K562 (cell line): ENCODE measurements around the gene KLHL8. TPM values are rescaled to one million over a fixed set of nuclear protein-coding genes. Genes with fewer than 3 reads are reported as not detected.

Source experiments
- ATF7 ChIP-seq: fragments of 450-650 bp; IDR thresholded peaks from 2 replicates; pipeline ENCODE4 v1.7.1; 2014; ENCODE audit warnings: mild to moderate bottlenecking, moderate library complexity
- BHLHE40 ChIP-seq: IDR thresholded peaks from 2 replicates; pipeline ENCODE4 v1.6.1; 2011; ENCODE audit warnings: low read length, improper control_type of control experiment
- FOS ChIP-seq: IDR thresholded peaks from 3 replicates; pipeline ENCODE4 v1.6.1; 2011; ENCODE audit not compliant: insufficient read length; ENCODE audit errors: extremely low read depth
- GABPA ChIP-seq: fragments of 200-800 bp; sonication (Bioruptor generic); conservative IDR thresholded peaks from 2 replicates; pipeline ENCODE4 v1.6.1; 2016; ENCODE audit warnings: low read depth, missing genetic modification characterization, missing compliant biosample characterization
- MTA1 ChIP-seq: fragments of 450-650 bp; IDR thresholded peaks from 2 replicates; pipeline ENCODE4 v1.6.1; 2017; ENCODE audit warnings: borderline replicate concordance
- NELFE ChIP-seq: IDR thresholded peaks from 2 replicates; pipeline ENCODE4 v1.6.1; 2011; ENCODE audit warnings: mild to moderate bottlenecking; ENCODE audit not compliant: insufficient read depth, insufficient read length
- NR2C1 ChIP-seq, 2 experiments: fragments of 450-650 bp; IDR thresholded peaks; 2 replicates each; pipeline ENCODE4 v1.6.1; 2017; ENCODE audit warnings: mild to moderate bottlenecking in 2 of 2, antibody characterized with exemption in 1 of 2, inconsistent platforms in 1 of 2, missing compliant biosample characterization in 1 of 2, missing genetic modification characterization in 1 of 2
- RBM15 ChIP-seq: fragments of 200-400 bp; formaldehyde crosslinking; IDR thresholded peaks from 2 replicates; pipeline ENCODE4 v1.6.1; 2018; ENCODE audit warnings: mild to moderate bottlenecking, low read length, moderate library complexity; ENCODE audit not compliant: insufficient read depth
- RNF219 ChIP-seq: fragments of 250-450 bp; sonication (Bioruptor Pico); IDR thresholded peaks from 2 replicates; pipeline ENCODE4 v1.5.0; 2022; ENCODE audit warnings: mild to moderate bottlenecking
- SMARCB1 ChIP-seq: IDR thresholded peaks from 2 replicates; pipeline ENCODE4 v1.6.1; 2011; ENCODE audit warnings: improper control_type of control experiment, low read depth; ENCODE audit not compliant: insufficient read length
- TCF15 ChIP-seq: fragments of 250-450 bp; sonication (Bioruptor Pico); IDR thresholded peaks from 2 replicates; pipeline ENCODE4 v1.8.0; 2022; ENCODE audit warnings: moderate library complexity, mild to moderate bottlenecking, inconsistent platforms
- TEAD4 ChIP-seq, 2 experiments: sonication (generic) in 1 of 2; formaldehyde crosslinking in 1 of 2; IDR thresholded peaks; 2 replicates each; pipeline versions ENCODE4 v1.6.1 to v1.8.0; 2012 to 2022; ENCODE audit warnings: borderline replicate concordance in 1 of 2, inconsistent platforms in 1 of 2, low read length in 1 of 2, mild to moderate bottlenecking in 1 of 2, missing genetic modification reagents in 1 of 2
- THRA ChIP-seq: fragments of 450-650 bp; IDR thresholded peaks from 2 replicates; pipeline ENCODE4 v1.6.1; 2017; ENCODE audit warnings: mild to moderate bottlenecking, moderate library complexity
- YY1 ChIP-seq, 3 experiments: IDR thresholded peaks; 2 replicates each; pipeline ENCODE4 v1.6.1; 2011; ENCODE audit warnings: low read length in 2 of 3, mild to moderate bottlenecking in 2 of 3, moderate library complexity in 2 of 3, borderline replicate concordance in 1 of 3, control low read depth in 1 of 3, low read depth in 1 of 3; ENCODE audit not compliant: insufficient read depth in 3 of 3, insufficient replicate concordance in 2 of 3, control insufficient read depth in 1 of 3, insufficient read length in 1 of 3; ENCODE audit errors: extremely low read depth in 1 of 3
- ZBTB17 ChIP-seq: fragments of 450-650 bp; formaldehyde crosslinking; IDR thresholded peaks from 2 replicates; pipeline ENCODE4 v1.4.0; 2020; ENCODE audit warnings: mild to moderate bottlenecking
- ZNF347 ChIP-seq: fragments of 450-650 bp; formaldehyde crosslinking; IDR thresholded peaks from 2 replicates; pipeline ENCODE4 v1.4.0; 2020; ENCODE audit warnings: low read depth, mild to moderate bottlenecking, moderate library complexity
- ZNF609 ChIP-seq: sonication (generic); formaldehyde crosslinking; IDR thresholded peaks from 2 replicates; pipeline ENCODE4 v1.8.1; 2023; ENCODE audit warnings: missing genetic modification reagents, mild to moderate bottlenecking, borderline replicate concordance
- polyA plus RNA-seq, 8 experiments: library from polyadenylated mRNA; depleted of rRNA in 4 of 8; stranded (reverse) in 5 of 8; unstranded in 3 of 8; fragments of >200 nt; fragmentation: Nextera tagmentation in 2 of 8; fragmentation: Illumina TruSeq in 1 of 8; extraction: Ambion mirVana in 2 of 8; extraction: Trizol in 1 of 8; gene quantifications; 2 replicates each; pipeline versions ENCODE4 v1.2.1 to v1.2.3, GENCODE V29; 2011 to 2014; ENCODE audit warnings: inconsistent platforms in 1 of 8, missing spikeins in 1 of 8
- total RNA-seq, 7 experiments: library from RNA; depleted of rRNA in 6 of 7; stranded (reverse); fragments of >200 nt in 6 of 7; fragmentation: Illumina TruSeq in 2 of 7; extraction: Trizol in 2 of 7; gene quantifications; 2 replicates each; pipeline versions ENCODE4 v1.2.1 to v1.2.3, GENCODE V29; 2011 to 2021; ENCODE audit warnings: low replicate concordance in 1 of 7

KLHL8 gene
- total and polyA plus RNA-seq, 9 of the 15 experiments (the other 6 are each of a cell fraction or from before 2014, with no cell fraction given), result 8.7 to 25.3 (median 15.7) TPM

DNA sequence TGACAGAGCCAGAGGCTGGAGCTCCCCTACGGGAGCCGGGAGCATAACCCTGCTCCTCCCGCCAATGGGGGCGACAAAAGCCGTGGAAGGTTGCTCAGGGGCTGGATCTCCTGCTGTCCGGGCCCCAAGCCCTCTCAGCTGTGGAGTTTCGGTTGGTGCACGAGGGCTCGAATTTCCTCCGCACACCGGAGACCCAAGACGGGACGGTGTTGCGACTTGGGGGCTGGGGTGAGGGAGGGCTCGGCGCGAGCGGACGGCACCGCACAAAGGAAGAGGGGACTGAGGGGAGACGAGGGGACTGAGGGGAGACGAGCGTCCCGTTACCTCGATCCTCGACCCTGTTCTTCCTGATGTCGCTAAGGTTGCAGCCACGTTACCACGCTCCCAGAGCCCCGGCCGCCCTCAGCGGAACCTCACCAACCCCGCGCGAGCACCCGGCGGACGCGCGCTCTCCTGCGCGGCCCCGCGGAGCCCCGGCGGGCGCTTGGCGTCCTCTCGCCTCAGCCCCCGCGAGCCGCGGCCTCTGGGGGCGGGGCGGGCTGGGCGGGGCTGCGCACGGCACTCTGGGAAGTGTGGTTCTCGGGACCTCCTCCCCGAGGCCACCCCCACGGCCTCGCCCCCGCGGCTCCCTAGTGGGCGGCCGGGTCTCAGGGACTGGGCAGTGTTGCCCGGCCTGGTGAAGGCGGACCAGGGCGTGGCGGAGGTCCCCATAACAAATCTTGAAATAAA is at the start of gene KLHL8 (continued):
- TF ChIP-seq RBM15, result no peak
- TF ChIP-seq TEAD4 (IDR thresholded peaks at IDR 0.05; ENCODE audit: low read length), result no peak; the same call in 1 of the 2 replicates
- TF ChIP-seq TEAD4 (CRISPR knock-in tag; IDR thresholded peaks at IDR 0.05; ENCODE audit: borderline replicate concordance), result no peak
- 0 out of 2 replicates have a peak, but pooled peaks have one; percentile 36 for TF ChIP-seq ATF7
- no peak for TF ChIP-seq MTA1
- TF ChIP-seq BHLHE40, result peak; percentile 19; the same call in 1 of the 2 replicates
- no peak for TF ChIP-seq TCF15 (CRISPR knock-in tag)
- TF ChIP-seq FOS, result no peak
- TF ChIP-seq YY1 (IDR thresholded peaks at IDR 0.05; ENCODE audit: borderline replicate concordance in 1 of 3, control insufficient read depth in 1 of 3, extremely low read depth in 1 of 3, insufficient read depth in 3 of 3, insufficient read length in 1 of 3, insufficient replicate concordance in 2 of 3, low read depth in 1 of 3, low read length in 2 of 3), result peak in 2 of 3 experiments; percentile 70 to 71
- no peak for TF ChIP-seq SMARCB1
- no peak for TF ChIP-seq ZNF347 (CRISPR knock-in tag)
- no peak; the same call in 1 of the 2 replicates for TF ChIP-seq GABPA
- TF ChIP-seq THRA, result no peak
- no peak for TF ChIP-seq ZBTB17
- no peak for TF ChIP-seq NR2C1 (IDR thresholded peaks at IDR 0.05)
- no peak for TF ChIP-seq NR2C1 (tag; IDR thresholded peaks at IDR 0.05)
- no peak for TF ChIP-seq RNF219
- TF ChIP-seq NELFE, result peak; percentile 33
- no peak for TF ChIP-seq ZNF609
